Measurements from ENCODE around the gene GOLGA8Q. TPM values are rescaled to one million over a fixed set of nuclear protein-coding genes. Genes with fewer than 3 reads are reported as not detected.
"Not testable (repeated sequence)": the region's sequence is repeated elsewhere in the genome, so short reads cannot be mapped to it uniquely, and the experiment has no call there.

GOLGA8Q gene
- total RNA-seq, 4 donors from 2014 or later, result 1.2 to 7.4 (median 2.7) TPM

GRCh38 chr15:30598953-30599352, 47.1 kb downstream of the GOLGA8Q start:
- H3K36me3 ChIP-seq; DNase-seq (ENCODE audit: low spot score in 2 of 2); H3K27me3 ChIP-seq; H3K27ac ChIP-seq; H3K4me1 ChIP-seq; H3K9me3 ChIP-seq; H3K4me3 ChIP-seq: not testable (repeated sequence)
- 10 to 15% methylated on average over 2 of the region's 2 CpGs for WGBS, 2 donors
- peak in 2 of 5 experiments; percentile 16 to 20 for TF ChIP-seq CTCF (IDR thresholded peaks at IDR 0.05)

DNA sequence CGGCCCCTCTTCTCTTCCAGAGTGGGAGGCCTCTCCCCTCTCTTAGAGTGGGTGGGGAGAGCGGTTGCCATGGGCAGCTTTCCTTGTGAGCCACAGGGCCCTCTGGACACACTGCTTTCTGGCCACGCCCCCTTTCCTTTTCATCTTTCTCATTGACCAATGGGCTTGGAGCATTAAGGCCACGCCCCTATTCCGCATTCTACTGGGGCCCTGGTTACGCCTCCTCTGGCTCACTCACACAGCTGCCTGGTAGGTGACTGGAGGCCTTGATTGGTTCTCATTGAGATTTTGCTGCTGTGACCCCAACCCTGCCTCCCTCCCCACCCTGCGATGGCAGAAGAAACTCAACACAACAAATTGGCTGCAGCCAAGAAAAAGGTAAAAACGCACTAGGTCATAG, 51.9 kb downstream of the GOLGA8Q start, which contains the start of gene GOLGA8H:
TSS of gene GOLGA8H (plus strand) at position 233 of the 400 bp plus-strand sequence. CDS start at position 331, 98 bp downstream.
- not testable (repeated sequence) for H3K9me3 ChIP-seq; H3K4me1 ChIP-seq; H3K4me3 ChIP-seq; H3K27ac ChIP-seq; H3K36me3 ChIP-seq; H3K27me3 ChIP-seq; DNase-seq (ENCODE audit: low spot score in 2 of 2)
- WGBS, 2 donors, result 89 to 95% methylated on average over 3 to 8 of the region's 8 CpGs

Small RNA genes within 50 kb of the gene (small RNA-seq; reads per million reads assigned to genes)
- gene RF00096 (not detected), gene RN7SL796P (not detected)

Other genes starting within 250 kb of the GOLGA8Q start
- 1 to 10 TPM in 3 of 4 donors, under 1 TPM in 1; 0.39 to 3.0 (median 1.9) TPM for gene CHRFAM7A, start 158.5 kb upstream of the GOLGA8Q start, total RNA-seq
- gene GOLGA8R, start 137.8 kb upstream of the GOLGA8Q start, total RNA-seq, result 10 to 100 TPM in 1 of 4 donors, 1 to 10 TPM in 3; 3.1 to 11.4 (median 7.4) TPM
- 1 to 10 TPM; 1.1 to 4.2 (median 1.5) TPM for gene GOLGA8H, start 52.0 kb downstream of the GOLGA8Q start, total RNA-seq